HG03103 (cell line): ENCODE data around the gene GON7.
"Not testable (repeated sequence)": the region's sequence is repeated elsewhere in the genome, so short reads cannot be mapped to it uniquely, and the experiment has no call there.

Experiments used
- ATAC-seq: cut with Tn5 transposase; IDR thresholded peaks from one replicate; pipeline ENCODE4 v1.9.1; 2021; ENCODE audit warnings: low read depth; ENCODE audit not compliant: unreplicated experiment

GON7 gene

GRCh38 chr14:93201155-93201704 lies 5.6 kb downstream of the GON7 start:
- ATAC-seq: no peak

GRCh38 chr14:93200553-93200952 lies 6.3 kb downstream of the GON7 start:
- no peak for ATAC-seq

DNA sequence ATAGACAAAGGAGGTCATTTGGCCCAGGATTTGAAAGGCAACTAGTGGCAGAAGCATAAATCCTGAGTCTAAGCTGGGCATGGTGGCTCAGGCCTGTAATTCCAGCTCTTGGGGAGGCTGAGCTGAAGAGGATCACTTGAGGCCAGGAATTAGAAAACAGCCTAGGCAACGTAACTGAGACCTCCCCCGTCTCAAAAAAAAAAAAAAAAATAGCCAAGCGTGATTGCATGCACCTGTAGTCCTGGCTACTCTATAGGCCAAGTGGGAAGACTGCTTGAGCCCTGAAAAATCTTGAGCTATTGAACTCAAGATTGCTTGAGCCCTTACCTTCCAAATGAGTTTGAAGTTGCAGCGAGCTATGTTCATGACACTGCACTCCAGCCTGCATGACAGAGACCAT lies 7.8 kb downstream of the GON7 start:
- no peak for ATAC-seq

DNA sequence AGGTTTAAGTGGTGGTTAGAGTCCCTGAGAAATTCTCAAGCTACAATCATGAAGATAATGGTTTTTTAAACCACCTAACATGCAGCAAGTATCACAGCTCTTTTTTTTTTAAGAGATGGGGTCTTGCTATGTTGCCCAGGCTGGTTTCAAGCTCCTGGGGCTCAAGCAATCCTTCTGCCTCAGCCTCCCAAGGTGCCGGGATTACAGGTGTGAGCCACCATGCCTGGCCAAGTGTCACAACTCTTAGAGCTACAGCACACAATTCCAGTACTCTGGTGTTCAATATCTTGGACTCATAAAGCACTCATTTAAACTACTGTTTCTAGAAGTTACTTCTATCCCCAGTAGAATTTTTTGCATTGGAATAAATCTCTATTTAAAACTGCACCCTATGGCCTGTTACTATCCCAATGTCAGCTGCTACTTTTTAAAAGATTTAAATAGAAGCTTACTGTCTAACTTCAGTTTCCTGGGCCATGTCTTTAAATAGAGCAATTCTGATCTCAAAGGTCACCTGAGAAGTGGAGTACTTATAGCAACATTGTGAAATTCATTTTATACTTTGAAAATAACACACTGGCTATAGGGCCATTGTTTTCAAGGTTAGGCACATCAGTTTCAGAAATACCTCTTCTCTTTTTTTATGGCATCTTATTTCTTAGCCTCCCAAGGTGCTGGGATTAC lies 11.4 kb downstream of the GON7 start:
- ATAC-seq: no peak

- no peak for ATAC-seq
These were observed 19.9 kb downstream of the GON7 start for GRCh38 chr14:93186956-93187355.

DNA sequence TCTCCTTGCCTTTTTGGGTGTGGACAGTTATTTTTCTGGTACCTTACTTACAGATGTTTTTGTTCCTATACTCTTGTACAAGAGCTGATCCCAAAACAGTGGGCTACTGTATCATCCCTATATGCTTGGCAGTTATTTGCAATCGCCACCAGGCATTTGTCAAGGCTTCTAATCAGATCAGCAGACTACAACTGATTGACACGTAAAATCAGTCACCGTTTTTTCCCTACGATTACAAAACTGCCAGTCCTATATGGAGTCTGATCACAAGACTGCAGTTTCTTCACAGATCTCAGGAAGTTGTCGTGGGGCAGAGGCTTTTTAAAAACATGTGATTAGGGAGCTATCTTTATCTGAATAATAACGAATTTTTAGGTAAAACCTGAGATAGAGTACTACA lies 20.4 kb downstream of the GON7 start:
- no peak for ATAC-seq

DNA sequence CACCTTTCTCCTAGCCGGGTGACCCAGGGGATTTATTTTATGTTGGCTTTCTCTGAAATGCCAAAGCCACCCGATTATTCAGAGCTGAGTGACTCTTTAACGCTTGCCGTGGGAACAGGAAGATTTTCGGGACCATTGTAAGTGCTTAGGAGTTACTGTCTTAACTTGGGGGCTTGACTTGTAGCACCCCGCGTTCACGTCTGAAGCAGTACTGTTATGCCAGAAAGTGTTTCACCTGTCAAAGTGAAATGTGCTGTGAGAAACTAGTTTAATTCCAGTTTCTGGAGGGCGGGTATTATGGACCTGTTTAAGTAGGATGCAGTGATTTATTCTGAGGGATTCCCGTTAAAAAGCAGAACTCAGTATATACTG lies 21.5 kb downstream of the GON7 start:
- no peak for ATAC-seq

GRCh38 chr14:93184391-93185348 lies 22.2 kb downstream of the GON7 start, which contains the start of the genes LYSET and MOAP1:
Gene LYSET, plus strand, starts transcription at chr14:93185317. Its CDS starts 89 bp downstream, at chr14:93185406.
Gene MOAP1, minus strand, starts transcription at chr14:93184897. Its CDS starts 655 bp downstream, at chr14:93184242.
- ATAC-seq: peak; percentile 81

DNA sequence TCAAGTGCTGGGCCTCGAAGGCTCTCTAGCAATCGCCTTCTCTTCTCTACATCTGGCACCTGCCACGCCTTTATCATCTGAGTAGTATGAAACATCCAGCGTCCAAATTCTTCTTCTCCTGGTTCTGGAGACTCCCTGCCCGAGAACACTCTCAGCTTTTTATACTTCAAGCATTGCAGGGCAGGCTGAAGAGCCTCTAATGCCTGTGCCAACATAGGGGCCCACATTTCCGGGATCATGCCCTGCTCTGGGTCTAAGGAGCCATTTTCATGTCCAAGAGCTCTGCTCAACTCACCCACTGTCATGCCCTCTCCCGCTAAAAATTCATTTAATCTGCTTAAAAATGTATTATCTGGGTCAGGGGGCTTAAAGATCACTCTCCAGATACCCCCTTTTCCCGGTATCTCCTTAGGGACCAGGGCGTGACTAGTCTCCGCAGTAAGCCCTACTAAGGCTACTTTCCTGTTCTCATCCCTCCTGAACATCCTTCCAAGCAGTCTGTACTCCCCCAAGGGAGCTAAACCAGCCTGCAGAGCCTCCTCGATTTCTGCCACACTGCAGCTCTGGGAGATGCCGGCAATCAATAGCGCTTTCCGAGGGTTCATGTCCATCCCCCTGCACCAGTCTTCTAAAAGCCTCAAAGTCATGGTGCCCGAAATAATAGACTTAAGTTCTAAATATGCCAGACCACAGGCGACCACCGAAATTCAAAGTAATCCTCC lies 23.1 kb downstream of the GON7 start:
- no peak for ATAC-seq

DNA sequence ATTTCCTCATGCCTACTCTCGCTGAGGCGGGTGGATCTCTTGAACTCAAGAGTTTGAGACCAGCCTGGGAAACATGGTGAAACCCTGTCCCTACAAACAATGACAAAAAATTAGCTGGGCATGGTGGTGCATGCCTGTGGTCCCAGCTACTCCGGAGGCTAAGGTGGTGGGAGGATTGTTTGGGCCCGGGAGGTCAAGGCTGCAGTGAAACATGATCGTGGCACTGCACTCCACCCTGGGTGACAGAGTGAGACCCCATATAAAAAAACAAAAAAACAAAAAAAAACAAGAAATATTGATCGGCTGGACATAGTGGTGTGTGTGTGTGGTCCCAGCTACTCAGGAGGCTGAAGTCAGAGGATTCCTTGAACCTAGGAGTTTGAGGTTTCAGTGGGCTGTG lies 31.4 kb downstream of the GON7 start:
- ATAC-seq: no peak

DNA sequence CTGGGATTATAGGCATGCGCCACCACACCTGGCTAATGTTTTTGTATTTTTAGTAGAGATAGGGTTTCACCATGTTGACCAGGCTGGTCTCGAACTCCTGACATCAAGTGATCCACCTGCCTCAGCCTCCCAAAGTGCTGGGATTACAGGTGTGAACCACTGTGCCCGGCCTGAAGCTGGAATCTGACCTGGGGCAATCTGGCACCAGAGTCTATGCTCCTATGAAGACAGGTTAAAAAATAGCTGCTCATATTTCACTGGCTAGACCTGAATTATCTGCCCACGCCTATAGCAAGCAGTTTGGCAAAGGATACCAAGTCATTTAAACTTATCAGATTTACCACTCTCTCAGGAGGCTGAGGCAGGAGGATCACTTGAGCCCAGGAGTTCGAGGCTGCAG lies 32.1 kb downstream of the GON7 start:
- not testable (repeated sequence) for ATAC-seq

GRCh38 chr14:93173943-93174395 lies 32.9 kb downstream of the GON7 start:
- ATAC-seq: no peak

- no peak for ATAC-seq
These were observed 35.5 kb downstream of the GON7 start for GRCh38 chr14:93171376-93171775.

DNA sequence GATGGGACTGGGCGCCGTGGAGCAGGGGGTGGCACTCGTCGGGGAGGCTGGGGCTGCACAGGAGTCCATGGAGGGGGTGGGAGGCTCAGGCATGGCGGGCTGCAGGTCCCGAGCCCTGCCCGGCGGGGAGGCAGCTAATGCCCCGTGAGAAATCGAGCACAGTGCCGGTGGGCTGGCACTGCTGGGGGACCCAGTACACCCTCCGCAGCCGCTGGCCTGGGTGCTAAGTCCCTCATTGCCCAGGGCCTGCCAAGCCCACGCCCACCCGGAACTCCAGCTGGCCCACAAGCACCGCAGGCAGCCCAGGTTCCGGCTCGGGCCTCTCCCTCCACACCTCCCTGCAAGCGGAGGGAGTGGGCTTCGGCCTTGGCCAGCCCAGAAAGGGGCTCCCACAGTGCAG lies 36.7 kb downstream of the GON7 start:
- not testable (repeated sequence) for ATAC-seq

GRCh38 chr14:93169619-93170018 lies 37.2 kb downstream of the GON7 start:
- ATAC-seq: not testable (repeated sequence)

GRCh38 chr14:93168610-93169009 lies 38.3 kb downstream of the GON7 start:
- not testable (repeated sequence) for ATAC-seq

- not testable (repeated sequence) for ATAC-seq
These were observed 41.3 kb downstream of the GON7 start for GRCh38 chr14:93165271-93166265.

- ATAC-seq: no peak
These were observed 43.3 kb downstream of the GON7 start for GRCh38 chr14:93163564-93163963.

GRCh38 chr14:93161411-93161940 lies 45.4 kb downstream of the GON7 start:
- ATAC-seq: no peak
